Measurements from ENCODE around the gene SLC18A2. TPM values are rescaled to one million over a fixed set of nuclear protein-coding genes. Genes with fewer than 3 reads are reported as not detected.

Gene SLC18A2
- total and polyA plus RNA-seq, 9 of the 15 experiments (the other 6 are each of a cell fraction or from before 2014, with no cell fraction given), result 0.03 to 5.4 (median 0.40) TPM

DNA sequence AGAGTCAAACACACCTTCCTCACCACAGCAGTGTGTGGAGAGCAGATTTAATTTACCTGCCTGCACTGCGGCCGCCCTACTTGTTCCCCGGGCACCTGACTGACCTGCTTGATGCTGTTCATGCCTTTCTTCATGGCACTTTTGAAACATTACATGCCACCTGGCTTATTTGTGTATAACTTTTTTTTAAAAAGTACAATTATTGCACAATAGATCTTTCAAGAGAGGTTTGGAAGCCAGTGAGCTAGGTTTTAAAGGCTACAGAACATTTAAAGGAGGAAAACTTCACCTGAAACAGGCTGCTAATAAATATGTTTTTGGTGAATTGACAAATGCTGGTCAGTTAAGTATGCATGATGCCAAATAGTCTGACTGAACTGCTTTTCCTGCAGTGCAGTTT, 33.1 kb downstream of the SLC18A2 start:
- WGBS (ENCODE audit: insufficient coverage, low coverage, missing lambda C conversion rate), result 90% methylated on average over 3 of the region's 3 CpGs
- POLR2A ChIA-PET, result interaction anchor here (3.4 kb wide), 1 partner anchor 8 kb away, joined by 14 read pairs; no protein-coding TSS in a partner anchor
- H3K36me3 ChIP-seq (ENCODE audit: control insufficient read depth, insufficient read depth, low read length), result no peaks in the 10 kb centered on the region
- DNase-seq (ENCODE audit: extremely low read depth in 1 of 4, low spot score in 3 of 4) (no peak), FAIRE-seq (no peak), ATAC-seq (no peak)
- intact Hi-C loops (cut with micrococcal nuclease), result no loop called here
- no peaks in the 10 kb centered on the region for H3K9me3 ChIP-seq (replicated peaks; ENCODE audit: control insufficient read depth, insufficient read depth, low read depth, low read length)
- BruUV-seq (replicated peaks), result no TSS peak
- H2AFZ ChIP-seq (ENCODE audit: low read depth, low read length), result no peak overlapping the region
- H3K4me1 ChIP-seq (replicated peaks in 1 of 2; ENCODE audit: control insufficient read depth in 2 of 2, insufficient read depth in 2 of 2, low read length in 2 of 2), result peaks cover 5 to 35% of the 10 kb centered on the region in 2 experiments; a peak in 4 of 5 replicates
- H3K4me3 ChIP-seq, result no peak overlapping the region
- in situ Hi-C loops (cut with MboI), result no loop called here
- H3K9me1 ChIP-seq (ENCODE audit: control insufficient read depth, insufficient read depth, low read length), result no peaks in the 10 kb centered on the region
- CTCF ChIA-PET (ENCODE audit: low intra/inter-chr PET ratio), result no interaction called here
- no peaks in the 10 kb centered on the region for H3K79me2 ChIP-seq (ENCODE audit: control insufficient read depth, insufficient read depth, low read length)
- no peaks in the 10 kb centered on the region for H4K20me1 ChIP-seq (replicated peaks; ENCODE audit: control insufficient read depth, insufficient read depth, low read length)
- H3K27ac ChIP-seq (ENCODE audit: extremely low read depth, low read depth, low read length), result no peak overlapping the region
- H3K9ac ChIP-seq (ENCODE audit: insufficient read depth in 1 of 2, low read depth in 2 of 2, low read length in 2 of 2), result no peak overlapping the region
- H3K4me2 ChIP-seq (ENCODE audit: insufficient read depth, low read length), result no peak overlapping the region
- H3K27me3 ChIP-seq (ENCODE audit: control insufficient read depth in 2 of 2, insufficient read depth in 2 of 2, low read length in 2 of 2), result no peaks in the 10 kb centered on the region
- TF ChIP-seq CBX1 (IDR thresholded peaks at IDR 0.05; ENCODE audit: low read depth) (no peak), KDM2B (CRISPR knock-in tag; IDR thresholded peaks at IDR 0.05) (no peak), CEBPG (CRISPR knock-in tag; IDR thresholded peaks at IDR 0.05) (no peak), CEBPG (tag; conservative IDR thresholded peaks at IDR 0.05 in 1 of 2, IDR thresholded peaks at IDR 0.05 in 1 of 2) (peak; percentile 34 to 87; a peak in 3 of 4 replicates), CEBPB (tag; IDR thresholded peaks at IDR 0.05) (peak; percentile 87), ZNF79 (CRISPR knock-in tag; IDR thresholded peaks at IDR 0.05; ENCODE audit: low read depth) (no peak), ZNF584 (CRISPR knock-in tag; IDR thresholded peaks at IDR 0.05; ENCODE audit: low read depth) (no peak)
- TF ChIP-seq, protein P1, sequence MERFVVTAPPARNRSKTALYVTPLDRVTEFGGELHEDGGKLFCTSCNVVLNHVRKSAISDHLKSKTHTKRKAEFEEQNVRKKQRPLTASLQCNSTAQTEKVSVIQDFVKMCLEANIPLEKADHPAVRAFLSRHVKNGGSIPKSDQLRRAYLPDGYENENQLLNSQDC (CRISPR knock-in tag; IDR thresholded peaks at IDR 0.05), result no peak
- TF ChIP-seq, protein P2, sequence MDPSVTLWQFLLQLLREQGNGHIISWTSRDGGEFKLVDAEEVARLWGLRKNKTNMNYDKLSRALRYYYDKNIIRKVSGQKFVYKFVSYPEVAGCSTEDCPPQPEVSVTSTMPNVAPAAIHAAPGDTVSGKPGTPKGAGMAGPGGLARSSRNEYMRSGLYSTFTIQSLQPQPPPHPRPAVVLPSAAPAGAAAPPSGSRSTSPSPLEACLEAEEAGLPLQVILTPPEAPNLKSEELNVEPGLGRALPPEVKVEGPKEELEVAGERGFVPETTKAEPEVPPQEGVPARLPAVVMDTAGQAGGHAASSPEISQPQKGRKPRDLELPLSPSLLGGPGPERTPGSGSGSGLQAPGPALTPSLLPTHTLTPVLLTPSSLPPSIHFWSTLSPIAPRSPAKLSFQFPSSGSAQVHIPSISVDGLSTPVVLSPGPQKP (CRISPR knock-in tag; IDR thresholded peaks at IDR 0.05), result no peak
